ENCODE measurements around the gene SLC35F4.

SLC35F4 gene

GRCh38 chr14:57617510-57617909 is 248.4 kb downstream of the SLC35F4 start:
- H3F3A ChIP-seq (ENCODE audit: insufficient read depth, low read length) = no peaks in the 10 kb centered on the region

GRCh38 chr14:57612946-57613345 is 252.9 kb downstream of the SLC35F4 start:
- Histone ChIP-seq H3K79me2 (ENCODE audit: low read length) (no peaks in the 10 kb centered on the region), H3K4me2 (ENCODE audit: low read depth, low read length) (no peak overlapping the region), H3K4me1 (ENCODE audit: low read length) (no peaks in the 10 kb centered on the region), H3K27ac (ENCODE audit: low read length) (no peak overlapping the region), H4K20me1 (ENCODE audit: insufficient read depth, low read length) (no peaks in the 10 kb centered on the region), H3K27me3 (replicated peaks; ENCODE audit: insufficient read depth, low read length) (no peaks in the 10 kb centered on the region), H2AFZ (ENCODE audit: low read length) (no peak overlapping the region), H3K9ac (ENCODE audit: low read length) (no peak overlapping the region), H3K9me3 (replicated peaks; ENCODE audit: insufficient read depth, low read length) (no peaks in the 10 kb centered on the region), H3F3A (ENCODE audit: insufficient read depth, low read length) (no peaks in the 10 kb centered on the region), H3K36me3 (replicated peaks; ENCODE audit: insufficient read depth, low read length) (no peaks in the 10 kb centered on the region), H3K4me3 (ENCODE audit: low read length) (no peak overlapping the region), H3K9me2 (replicated peaks; ENCODE audit: insufficient read depth, low read length) (no peaks in the 10 kb centered on the region)
- TF ChIP-seq EZH2 (optimal IDR thresholded peaks at IDR 0.05; ENCODE audit: low read depth, low read length) (no peak), EZH2phosphoT487 (IDR thresholded peaks at IDR 0.05; ENCODE audit: low read length) (no peak), CTCF (IDR thresholded peaks at IDR 0.05; ENCODE audit: low read length) (no peak)
- DNase-seq = no peak

More at GRCh38 chr14:57617510-57617909, 248.4 kb downstream of the SLC35F4 start:
- Histone ChIP-seq H3K4me3 (ENCODE audit: low read length) (no peak overlapping the region), H2AFZ (ENCODE audit: low read length) (no peak overlapping the region), H3K36me3 (replicated peaks; ENCODE audit: insufficient read depth, low read length) (no peaks in the 10 kb centered on the region), H3K4me1 (ENCODE audit: low read length) (no peaks in the 10 kb centered on the region), H3K4me2 (ENCODE audit: low read depth, low read length) (no peak overlapping the region), H3K27ac (ENCODE audit: low read length) (no peak overlapping the region), H4K20me1 (ENCODE audit: insufficient read depth, low read length) (no peaks in the 10 kb centered on the region), H3K79me2 (ENCODE audit: low read length) (no peaks in the 10 kb centered on the region), H3K9me2 (replicated peaks; ENCODE audit: insufficient read depth, low read length) (no peaks in the 10 kb centered on the region), H3K9me3 (replicated peaks; ENCODE audit: insufficient read depth, low read length) (no peaks in the 10 kb centered on the region), H3K27me3 (replicated peaks; ENCODE audit: insufficient read depth, low read length) (no peaks in the 10 kb centered on the region), H3K9ac (ENCODE audit: low read length) (no peak overlapping the region)
- no peak for DNase-seq
- TF ChIP-seq EZH2phosphoT487 (IDR thresholded peaks at IDR 0.05; ENCODE audit: low read length) (no peak), CTCF (IDR thresholded peaks at IDR 0.05; ENCODE audit: low read length) (no peak), EZH2 (optimal IDR thresholded peaks at IDR 0.05; ENCODE audit: low read depth, low read length) (no peak)

- H3K27ac ChIP-seq (ENCODE audit: low read length) = no peak overlapping the region
- H3K4me1 ChIP-seq (ENCODE audit: low read length) = no peaks in the 10 kb centered on the region
- no peaks in the 10 kb centered on the region for H3K9me3 ChIP-seq (replicated peaks; ENCODE audit: insufficient read depth, low read length)
- DNase-seq = peak; percentile 50
- H3K79me2 ChIP-seq (ENCODE audit: low read length) = no peaks in the 10 kb centered on the region
- no peak overlapping the region for H3K4me3 ChIP-seq (ENCODE audit: low read length)
- H3F3A ChIP-seq (ENCODE audit: insufficient read depth, low read length) = no peaks in the 10 kb centered on the region
- H3K27me3 ChIP-seq (replicated peaks; ENCODE audit: insufficient read depth, low read length) = no peaks in the 10 kb centered on the region
- no peaks in the 10 kb centered on the region for H3K9me2 ChIP-seq (replicated peaks; ENCODE audit: insufficient read depth, low read length)
- H3K9ac ChIP-seq (ENCODE audit: low read length) = no peak overlapping the region
- no peaks in the 10 kb centered on the region for H4K20me1 ChIP-seq (ENCODE audit: insufficient read depth, low read length)
- TF ChIP-seq EZH2phosphoT487 (IDR thresholded peaks at IDR 0.05; ENCODE audit: low read length) (no peak), CTCF (IDR thresholded peaks at IDR 0.05; ENCODE audit: low read length) (no peak), EZH2 (optimal IDR thresholded peaks at IDR 0.05; ENCODE audit: low read depth, low read length) (no peak)
- H3K36me3 ChIP-seq (replicated peaks; ENCODE audit: insufficient read depth, low read length) = no peaks in the 10 kb centered on the region
- peak overlapping the region; percentile 29; the same call in 1 of the 2 replicates for H3K4me2 ChIP-seq (ENCODE audit: low read depth, low read length)
- H2AFZ ChIP-seq (ENCODE audit: low read length) = peak overlapping the region; percentile 48; the same call in 1 of the 2 replicates
These were observed 254.3 kb downstream of the SLC35F4 start for GRCh38 chr14:57611555-57612075.

All from MM.1S (cell line).